WTC11 (cell line): Measurements from ENCODE around the gene SYT8. TPM values are rescaled to one million over a fixed set of nuclear protein-coding genes. Genes with fewer than 3 reads are reported as not detected.

ENCODE experiments used
- ATAC-seq: fragments of 200-7000 bp; cut with Tn5 transposase; 2 replicates; pipeline ENCODE4 v1.10.0; 2021; ENCODE audit warnings: mild to moderate bottlenecking, moderate library complexity
- CTCF ChIA-PET: fragments of 300-600 bp; sonication (Branson Sonifier 250); formaldehyde crosslinking; loops from one replicate; lab custom pipeline; 2021; ENCODE audit warnings: antibody characterized with exemption; lab: Charles Lee
- POLR2A ChIA-PET: fragments of 350-600 bp; sonication (Branson Sonifier 250); formaldehyde crosslinking; loops from one replicate; lab custom pipeline; 2021; ENCODE audit warnings: antibody characterized with exemption; lab: Charles Lee
- DNase-seq: peaks from one replicate; pipeline ENCODE4 v3.0.0; 2021; ENCODE audit warnings: low spot score
- H3K27ac Mint-ChIP-seq: 2 replicates; pipeline ENCODE4 v1.8.0; 2021; ENCODE audit warnings: mixed read lengths
- H3K27me3 Mint-ChIP-seq: 2 replicates; pipeline ENCODE4 v1.8.0; 2021; ENCODE audit warnings: low read depth, mild to moderate bottlenecking, moderate library complexity, mixed read lengths
- H3K36me3 Mint-ChIP-seq: 2 replicates; pipeline ENCODE4 v1.8.0; 2021; ENCODE audit warnings: mixed read lengths
- H3K4me1 Mint-ChIP-seq: 2 replicates; pipeline ENCODE4 v1.8.0; 2022; ENCODE audit warnings: mixed read lengths
- H3K4me3 Mint-ChIP-seq: 2 replicates; pipeline ENCODE4 v1.8.0; 2021; ENCODE audit warnings: mild to moderate bottlenecking, moderate library complexity, mixed read lengths
- H3K9me3 Mint-ChIP-seq: 2 replicates; pipeline ENCODE4 v1.8.0; 2021; ENCODE audit warnings: mixed read lengths
- AR ChIP-seq: fragments of 250-450 bp; sonication (Bioruptor Pico); IDR thresholded peaks from 2 replicates; pipeline ENCODE4 v1.9.0; 2021; ENCODE audit warnings: mild to moderate bottlenecking
- ARID4B ChIP-seq: sonication (generic); formaldehyde crosslinking; IDR thresholded peaks from 2 replicates; pipeline ENCODE4 v1.8.0; 2023; ENCODE audit warnings: missing genetic modification reagents, mild to moderate bottlenecking, borderline replicate concordance
- ERG ChIP-seq: fragments of 250-450 bp; sonication (Bioruptor Pico); IDR thresholded peaks from 2 replicates; pipeline ENCODE4 v1.8.0; 2021; ENCODE audit warnings: mild to moderate bottlenecking
- ETV6 ChIP-seq: sonication (generic); formaldehyde crosslinking; IDR thresholded peaks from 2 replicates; pipeline ENCODE4 v1.8.1; 2022; ENCODE audit warnings: mild to moderate bottlenecking, missing genetic modification reagents
- FOXP4 ChIP-seq: sonication (generic); formaldehyde crosslinking; IDR thresholded peaks from 2 replicates; pipeline ENCODE4 v1.8.0; 2022; ENCODE audit warnings: mild to moderate bottlenecking, missing genetic modification reagents
- GABPB1 ChIP-seq: sonication (generic); formaldehyde crosslinking; IDR thresholded peaks from 2 replicates; pipeline ENCODE4 v1.8.1; 2023; ENCODE audit warnings: mild to moderate bottlenecking, missing genetic modification reagents
- MLX ChIP-seq: sonication (generic); formaldehyde crosslinking; IDR thresholded peaks from 2 replicates; pipeline ENCODE4 v1.8.1; 2023; ENCODE audit warnings: mild to moderate bottlenecking, missing genetic modification reagents, moderate library complexity
- RELA ChIP-seq: sonication (generic); formaldehyde crosslinking; IDR thresholded peaks from 2 replicates; pipeline ENCODE4 v1.8.1; 2022; ENCODE audit warnings: missing genetic modification reagents, mild to moderate bottlenecking, borderline replicate concordance
- TP53 ChIP-seq: sonication (generic); formaldehyde crosslinking; IDR thresholded peaks from 2 replicates; pipeline ENCODE4 v1.8.1; 2023; ENCODE audit warnings: mild to moderate bottlenecking, missing genetic modification reagents
- USF1 ChIP-seq: sonication (generic); formaldehyde crosslinking; IDR thresholded peaks from 2 replicates; pipeline ENCODE4 v1.8.0; 2022; ENCODE audit warnings: mild to moderate bottlenecking, missing genetic modification reagents
- ZNF121 ChIP-seq: sonication (generic); formaldehyde crosslinking; IDR thresholded peaks from 2 replicates; pipeline ENCODE4 v1.8.0; 2023; ENCODE audit warnings: missing genetic modification reagents
- ZNF281 ChIP-seq: sonication (generic); formaldehyde crosslinking; IDR thresholded peaks from 2 replicates; pipeline ENCODE4 v1.8.0; 2023; ENCODE audit warnings: mild to moderate bottlenecking, missing genetic modification reagents
- total RNA-seq: library from RNA; stranded (reverse); gene quantifications from 3 replicates; pipeline ENCODE4 v1.2.3, GENCODE V29; 2021

Gene SYT8
- total RNA-seq, 1 experiment from 2014 or later: 0.37 TPM

- peaks cover 32% of the 10 kb centered on the region for H3K27me3 Mint-ChIP-seq
- H3K9me3 Mint-ChIP-seq: peaks cover 19% of the 10 kb centered on the region
- DNase-seq: no peak
- H3K36me3 Mint-ChIP-seq: peaks cover 3% of the 10 kb centered on the region
- H3K4me1 Mint-ChIP-seq: no peaks in the 10 kb centered on the region
- no peak for TF ChIP-seq ZNF281 (CRISPR knock-in tag)
- no peak for TF ChIP-seq MLX (CRISPR knock-in tag)
- TF ChIP-seq, all 79 proteins: peak for 0
- CTCF ChIA-PET: no interaction called here
- POLR2A ChIA-PET: no interaction called here
- no peak for ATAC-seq
- H3K27ac Mint-ChIP-seq: no peak overlapping the region
- no peak overlapping the region for H3K4me3 Mint-ChIP-seq
Observed at GRCh38 chr11:1810761-1811160, 24.0 kb upstream of the SYT8 start.

- no peak overlapping the region for H3K4me3 Mint-ChIP-seq
- CTCF ChIA-PET: interaction anchor here (1.1 kb wide), 1 partner anchor 160 kb away, joined by 4 read pairs; no protein-coding TSS in a partner anchor
- peaks cover 3% of the 10 kb centered on the region for H3K36me3 Mint-ChIP-seq
- DNase-seq (no peak), ATAC-seq (no peak)
- POLR2A ChIA-PET: no interaction called here
- no peak overlapping the region for H3K27ac Mint-ChIP-seq
- no peaks in the 10 kb centered on the region for H3K4me1 Mint-ChIP-seq
- peaks cover 35% of the 10 kb centered on the region for H3K27me3 Mint-ChIP-seq
- TF ChIP-seq USF1 (no peak), ERG (CRISPR knock-in tag) (no peak), FOXP4 (CRISPR knock-in tag) (no peak), GABPB1 (CRISPR knock-in tag) (no peak)
- H3K9me3 Mint-ChIP-seq: peaks cover 19% of the 10 kb centered on the region
Observed at GRCh38 chr11:1812274-1812673, 22.5 kb upstream of the SYT8 start.

GRCh38 chr11:1812801-1813200 lies 22.0 kb upstream of the SYT8 start:
- CTCF ChIA-PET: interaction anchor here (1.5 kb wide), 1 partner anchor 12 kb away, joined by 5 read pairs; no protein-coding TSS in a partner anchor
- H3K27me3 Mint-ChIP-seq: peaks cover 39% of the 10 kb centered on the region

More at GRCh38 chr11:1812801-1813200, 22.0 kb upstream of the SYT8 start:
- no peak for ATAC-seq
- no peaks in the 10 kb centered on the region for H3K4me1 Mint-ChIP-seq
- no peak overlapping the region for H3K4me3 Mint-ChIP-seq
- no peak for DNase-seq
- H3K9me3 Mint-ChIP-seq: peaks cover 19% of the 10 kb centered on the region
- no peak overlapping the region for H3K27ac Mint-ChIP-seq
- POLR2A ChIA-PET: no interaction called here
- TF ChIP-seq TP53 (CRISPR knock-in tag): no peak
- TF ChIP-seq ZNF121 (CRISPR knock-in tag): no peak
- TF ChIP-seq AR (CRISPR knock-in tag): no peak
- no peak for TF ChIP-seq ETV6
- TF ChIP-seq RELA (CRISPR knock-in tag): no peak
- TF ChIP-seq ARID4B (CRISPR knock-in tag): no peak
- no peak for TF ChIP-seq MLX (CRISPR knock-in tag)
- peaks cover 3% of the 10 kb centered on the region for H3K36me3 Mint-ChIP-seq
